Right lung (tissue), 5 donors: ENCODE data around the gene KLK7. TPM values are rescaled to one million over a fixed set of nuclear protein-coding genes. Genes with fewer than 3 reads are reported as not detected.
"Not testable (repeated sequence)": the region's sequence is repeated elsewhere in the genome, so short reads cannot be mapped to it uniquely, and the experiment has no call there.

Source experiments
- DNase-seq, 2 donors: peaks; one replicate each; pipeline ENCODE4 v3.0.0-alpha.2; 2013
- polyA plus RNA-seq, 5 donors: library from polyadenylated mRNA; unstranded; fragments of 120-200 nt; gene quantifications; one replicate each; pipeline versions ENCODE4 v1.2.1 to v1.2.3, GENCODE V29; 2013; ENCODE audit warnings: inconsistent platforms in 1 of 5, low replicate concordance in 1 of 5; ENCODE audit not compliant: insufficient read length in 5 of 5, insufficient read depth in 1 of 5

Gene KLK7
- polyA plus RNA-seq, 5 donors: 0.12 to 0.31 (median 0.14) TPM; not detected in 2

- no peak for DNase-seq
Observed at GRCh38 chr19:50978772-50979390, 4.8 kb downstream of the KLK7 start.

GRCh38 chr19:50977626-50978025 is 6.1 kb downstream of the KLK7 start:
- DNase-seq: no peak

GRCh38 chr19:50975766-50976165 is 8.0 kb downstream of the KLK7 start:
- DNase-seq: peak; percentile 12

GRCh38 chr19:50974702-50975556 is 8.8 kb downstream of the KLK7 start:
- no peak for DNase-seq

- DNase-seq: no peak
Observed at GRCh38 chr19:50972795-50973376, 10.8 kb downstream of the KLK7 start.

- not testable (repeated sequence) for DNase-seq
Observed at GRCh38 chr19:50969810-50970209, 13.9 kb downstream of the KLK7 start.

GRCh38 chr19:50969413-50969760 is 14.3 kb downstream of the KLK7 start, which contains the start of gene KLK6:
Gene KLK6 (minus strand): TSS chr19:50969591. CDS start chr19:50968104, 1,487 bp downstream.
- no peak for DNase-seq

- DNase-seq: no peak
Observed at GRCh38 chr19:50968716-50969412, 14.9 kb downstream of the KLK7 start.

- no peak for DNase-seq
Observed at GRCh38 chr19:50967929-50968715, 15.6 kb downstream of the KLK7 start.

- no peak for DNase-seq
Observed at GRCh38 chr19:50964266-50964665, 19.5 kb downstream of the KLK7 start.

- DNase-seq: no peak
Observed at GRCh38 chr19:50963381-50963780, 20.3 kb downstream of the KLK7 start.

- DNase-seq: no peak
Observed at GRCh38 chr19:50962245-50962644, 21.5 kb downstream of the KLK7 start.

- no peak for DNase-seq
Observed at GRCh38 chr19:50959731-50960500, 23.8 kb downstream of the KLK7 start.

- no peak for DNase-seq
Observed at GRCh38 chr19:50957587-50957986, 26.1 kb downstream of the KLK7 start.

GRCh38 chr19:50952910-50953309 is 30.8 kb downstream of the KLK7 start, which contains the start of gene KLK5:
Gene KLK5 (minus strand): TSS chr19:50953038. CDS start chr19:50952657, 381 bp downstream.
- no peak for DNase-seq

GRCh38 chr19:50949861-50950260 is 33.9 kb downstream of the KLK7 start:
- DNase-seq: no peak

- DNase-seq: no peak
Observed at GRCh38 chr19:50947123-50947522, 36.6 kb downstream of the KLK7 start.

- no peak for DNase-seq
Observed at GRCh38 chr19:50944795-50945194, 38.9 kb downstream of the KLK7 start.

- DNase-seq: no peak
Observed at GRCh38 chr19:50943074-50943828, 40.5 kb downstream of the KLK7 start.

GRCh38 chr19:50939596-50939995 is 44.1 kb downstream of the KLK7 start:
- no peak for DNase-seq
